GM12892 (cell line): ENCODE measurements around the gene PLAC1. TPM values are rescaled to one million over a fixed set of nuclear protein-coding genes. Genes with fewer than 3 reads are reported as not detected.

ENCODE experiments used
- DNase-seq: peaks from one replicate; pipeline ENCODE4 v3.0.0; 2011; ENCODE audit not compliant: insufficient read length
- FAIRE-seq: peaks from 2 replicates; lab custom pipeline; 2011; peaks lifted over from hg19 to GRCh38; lab: Jason Lieb, UNC
- POLR2A ChIP-seq: IDR thresholded peaks from 2 replicates; pipeline ENCODE4 v1.6.1; 2011; ENCODE audit warnings: low read depth, low read length, control low read depth
- POLR2AphosphoS5 ChIP-seq: IDR thresholded peaks from 2 replicates; pipeline ENCODE4 v1.6.1; 2011; ENCODE audit warnings: low read depth, low read length, control low read depth
- TAF1 ChIP-seq: IDR thresholded peaks from 2 replicates; pipeline ENCODE4 v1.6.1; 2011; ENCODE audit warnings: low read depth, mild to moderate bottlenecking, control low read depth, low read length, borderline replicate concordance
- polyA plus RNA-seq: library from polyadenylated mRNA; unstranded; fragments of >200 nt; gene quantifications from one replicate; pipeline ENCODE4 v1.2.1, GENCODE V29; 2012; ENCODE audit warnings: missing spikeins, inconsistent platforms; ENCODE audit not compliant: missing spikeins

The PLAC1 gene
- not detected for polyA plus RNA-seq

GRCh38 chrX:134658002-134658759, at the start of gene PLAC1:
Gene PLAC1, minus strand, starts transcription at chrX:134658471. Its CDS starts 91,789 bp downstream, at chrX:134566682.
- TF ChIP-seq POLR2AphosphoS5 (no peak), POLR2A (no peak), TAF1 (no peak)
- DNase-seq: no peak
- FAIRE-seq: peak; percentile 79

- TF ChIP-seq POLR2AphosphoS5 (no peak), TAF1 (no peak), POLR2A (no peak)
- DNase-seq (no peak), FAIRE-seq (peak; percentile 17)
Measured at GRCh38 chrX:134706138-134706537, 47.9 kb upstream of the PLAC1 start.

- TF ChIP-seq POLR2A: no peak
- no peak for TF ChIP-seq TAF1
- no peak for TF ChIP-seq POLR2AphosphoS5
- no peak for DNase-seq
- FAIRE-seq: no peak
Measured at GRCh38 chrX:134695999-134696398, 37.7 kb upstream of the PLAC1 start.

- FAIRE-seq (no peak), DNase-seq (no peak)
- no peak for TF ChIP-seq POLR2A
- no peak for TF ChIP-seq TAF1
- no peak for TF ChIP-seq POLR2AphosphoS5
Measured at GRCh38 chrX:134694333-134695322, 36.4 kb upstream of the PLAC1 start.

- DNase-seq (no peak), FAIRE-seq (no peak)
- TF ChIP-seq POLR2AphosphoS5: no peak
- TF ChIP-seq POLR2A: no peak
- no peak for TF ChIP-seq TAF1
Measured at GRCh38 chrX:134693644-134694043, 35.4 kb upstream of the PLAC1 start.

- TF ChIP-seq POLR2A (no peak), POLR2AphosphoS5 (no peak), TAF1 (no peak)
- DNase-seq (no peak), FAIRE-seq (no peak)
Measured at GRCh38 chrX:134692990-134693389, 34.7 kb upstream of the PLAC1 start.

- DNase-seq: no peak
- TF ChIP-seq TAF1 (no peak), POLR2A (no peak), POLR2AphosphoS5 (no peak)
- no peak for FAIRE-seq
Measured at GRCh38 chrX:134692233-134692632, 34.0 kb upstream of the PLAC1 start.

- TF ChIP-seq POLR2AphosphoS5: no peak
- TF ChIP-seq TAF1: no peak
- TF ChIP-seq POLR2A: no peak
- no peak for FAIRE-seq
- DNase-seq: no peak
Measured at GRCh38 chrX:134691453-134691852, 33.2 kb upstream of the PLAC1 start.

- DNase-seq (no peak), FAIRE-seq (peak; percentile 67)
- no peak for TF ChIP-seq POLR2AphosphoS5
Measured at GRCh38 chrX:134688839-134689238, 30.6 kb upstream of the PLAC1 start.

GRCh38 chrX:134688031-134688823, 30.0 kb upstream of the PLAC1 start:
- FAIRE-seq (peak; percentile 63), DNase-seq (no peak)
- no peak for TF ChIP-seq TAF1

- FAIRE-seq (peak; percentile 67), DNase-seq (no peak)
- no peak for TF ChIP-seq POLR2A
- no peak for TF ChIP-seq POLR2AphosphoS5
- no peak for TF ChIP-seq TAF1
Measured at GRCh38 chrX:134685668-134686067, 27.4 kb upstream of the PLAC1 start.
